HPDE6-E6E7 (cell line): Measurements from ENCODE around the gene PITPNB.
A peak's percentile ranks its signal among the peaks of the same experiment; 100 is the strongest.

Source experiments
- DNase-seq: peaks from one replicate; pipeline ENCODE4 v3.0.0; 2011; ENCODE audit warnings: missing footprints; ENCODE audit errors: extremely low spot score

PITPNB gene

GRCh38 chr22:27832606-27833005, 86.5 kb downstream of the PITPNB start:
- DNase-seq: no peak

DNA sequence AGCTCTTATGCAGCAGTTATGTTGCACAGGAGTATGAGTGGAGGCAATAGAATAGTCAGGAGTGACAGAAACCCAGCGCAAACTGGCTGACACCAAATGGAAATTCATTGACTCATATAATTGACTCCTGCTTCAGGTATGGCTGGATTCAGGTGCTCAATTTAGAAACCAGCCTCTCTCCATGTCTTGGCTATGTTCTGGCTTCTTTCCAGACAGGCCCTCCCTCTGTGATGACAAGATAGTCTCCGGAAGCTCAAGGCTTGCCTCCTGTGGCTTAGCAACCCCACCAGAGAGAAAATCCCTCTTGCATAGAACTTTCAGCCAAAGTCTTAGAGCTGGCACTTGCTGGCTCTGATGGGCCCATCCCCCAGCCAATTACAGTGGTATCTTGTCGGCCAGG, 89.4 kb downstream of the PITPNB start:
- no peak for DNase-seq

- DNase-seq: no peak
These were observed 91.2 kb downstream of the PITPNB start for GRCh38 chr22:27827604-27828587.

- no peak for DNase-seq
These were observed 93.9 kb downstream of the PITPNB start for GRCh38 chr22:27825174-27825573.

GRCh38 chr22:27823221-27823620, 95.8 kb downstream of the PITPNB start:
- DNase-seq: no peak

DNA sequence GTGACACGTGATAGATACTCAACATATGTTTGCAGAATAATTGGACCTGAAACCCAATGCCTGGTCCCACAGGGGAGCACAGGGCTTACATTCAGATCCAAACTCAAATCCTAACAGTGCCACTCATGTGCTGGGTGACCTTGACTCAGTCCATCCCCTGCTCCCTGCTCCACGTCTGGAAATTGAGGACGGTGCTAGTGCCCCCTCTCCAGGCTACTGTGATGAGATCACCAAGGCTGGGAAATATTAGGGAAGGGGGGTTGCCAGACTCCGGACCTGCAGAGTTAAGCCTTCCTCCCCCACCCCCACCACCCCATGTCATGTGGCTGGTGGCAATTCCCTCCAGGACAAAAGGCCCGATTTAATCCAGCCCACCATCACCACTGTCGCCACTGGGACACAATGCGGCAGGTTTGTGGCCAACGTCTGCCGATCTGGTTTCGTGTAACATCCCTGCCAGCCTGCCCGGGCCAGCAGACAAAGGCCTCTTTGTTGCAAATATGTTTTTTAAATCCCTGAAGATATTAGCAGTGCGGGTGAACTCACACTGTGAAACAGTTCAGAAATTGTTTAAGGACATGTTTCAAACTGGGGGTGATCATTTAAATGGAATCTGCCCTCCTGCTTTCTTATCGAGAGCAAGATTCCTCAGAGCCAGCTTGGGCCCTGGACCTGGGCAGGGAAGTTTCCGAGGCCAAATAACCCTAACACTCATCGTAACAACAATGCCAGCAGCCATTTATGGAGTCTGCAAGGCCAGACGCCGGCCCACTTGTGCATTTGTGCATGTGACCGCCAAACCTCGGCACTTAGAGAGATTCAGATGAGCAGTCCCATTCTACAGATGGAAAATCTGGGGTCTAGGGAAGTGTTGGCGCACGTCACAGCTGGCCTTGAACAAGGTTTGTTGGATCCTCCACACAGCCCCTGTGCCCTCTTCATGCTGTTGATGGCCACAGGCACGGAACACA, 97.9 kb downstream of the PITPNB start:
- DNase-seq: no peak

DNA sequence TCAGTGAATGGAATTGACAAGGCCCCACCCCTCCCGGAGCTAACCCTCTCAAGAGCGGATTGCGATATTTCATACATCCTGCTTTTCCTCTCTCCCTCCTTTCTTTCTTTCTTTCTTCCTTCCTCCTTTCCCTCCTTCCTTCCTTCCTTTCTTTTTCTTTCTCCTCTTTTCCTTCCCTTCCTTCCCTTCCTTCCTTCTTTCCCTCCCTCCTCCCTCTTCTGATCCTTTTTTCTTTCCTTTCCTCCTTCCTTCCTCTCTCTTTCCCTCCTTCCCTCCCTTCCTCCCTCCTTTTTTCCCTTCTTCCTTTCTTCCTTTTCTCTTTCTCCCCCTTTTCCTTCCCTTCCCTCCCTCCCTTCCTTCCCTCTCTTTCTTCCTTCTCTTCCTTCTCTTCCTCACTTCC, 102.5 kb downstream of the PITPNB start:
- no peak for DNase-seq

- no peak for DNase-seq
These were observed 103.1 kb downstream of the PITPNB start for GRCh38 chr22:27815826-27816530.

DNA sequence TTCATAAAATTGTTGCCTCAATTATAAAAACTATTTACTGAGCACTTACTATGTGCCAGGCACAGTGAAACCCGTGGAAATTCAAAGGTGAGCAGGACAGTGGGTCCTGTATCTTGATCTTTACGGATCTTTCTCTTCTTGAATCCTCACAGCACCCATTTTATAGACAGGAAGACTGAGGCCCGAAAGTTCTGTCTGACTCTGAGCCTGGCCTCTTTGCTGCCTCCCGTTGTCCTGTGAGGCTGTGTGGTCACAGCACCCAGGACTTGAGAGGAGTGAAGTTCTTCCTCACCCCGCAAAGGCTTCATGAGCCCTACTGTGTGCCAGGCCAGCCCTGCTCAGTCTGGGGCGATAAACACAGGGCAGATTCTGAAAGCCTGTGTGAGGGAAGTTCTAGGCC, 104.1 kb downstream of the PITPNB start:
- DNase-seq: no peak

DNA sequence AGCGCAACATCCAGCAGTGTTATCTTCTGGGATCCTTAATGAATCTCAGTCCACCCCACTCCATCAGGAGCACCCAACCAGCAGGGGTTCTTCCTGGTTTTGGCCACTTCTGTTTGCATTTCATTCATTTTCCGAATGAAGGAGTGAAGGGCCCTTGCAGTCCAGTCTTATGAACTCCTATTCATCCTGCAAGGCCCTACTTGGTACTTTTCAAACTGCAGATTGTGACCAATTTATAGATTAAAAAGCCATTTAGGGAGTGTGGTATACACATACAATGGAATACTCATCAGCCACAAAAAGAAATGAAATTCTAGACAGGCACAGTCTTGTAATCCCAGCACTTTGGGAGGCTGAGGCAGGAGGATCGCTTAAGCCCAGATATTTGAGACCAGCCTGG, 107.3 kb downstream of the PITPNB start:
- no peak for DNase-seq

DNA sequence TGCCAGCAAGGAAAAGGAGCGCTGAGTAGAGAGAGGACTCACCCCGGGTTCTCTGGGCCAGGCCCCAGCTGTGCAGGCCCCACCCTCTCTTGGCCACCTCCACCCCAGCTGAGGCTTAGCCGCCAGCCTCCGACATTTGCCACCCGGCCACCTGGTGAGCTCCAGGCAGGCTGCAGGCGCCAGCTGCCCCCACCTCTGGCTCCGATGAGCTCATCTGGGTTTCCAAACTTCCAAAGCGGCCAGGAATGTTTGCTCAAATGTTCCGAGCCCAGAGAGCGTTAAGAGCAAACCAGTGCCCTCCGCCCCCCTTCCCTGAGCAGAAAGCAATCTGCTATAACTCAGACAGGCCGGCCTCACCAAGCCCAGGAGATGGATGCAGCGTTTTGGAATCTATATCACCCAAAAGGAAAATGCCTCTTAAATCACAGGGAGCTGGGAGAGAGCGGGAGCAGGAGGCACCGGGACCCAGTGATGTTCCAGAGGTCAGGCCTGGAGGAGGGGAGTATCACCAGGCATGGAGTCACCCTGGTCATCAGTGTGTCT, 108.4 kb downstream of the PITPNB start:
- DNase-seq: no peak

- no peak for DNase-seq
These were observed 109.1 kb downstream of the PITPNB start for GRCh38 chr22:27809700-27810608.

GRCh38 chr22:27809226-27809603, 109.8 kb downstream of the PITPNB start:
- no peak for DNase-seq

DNA sequence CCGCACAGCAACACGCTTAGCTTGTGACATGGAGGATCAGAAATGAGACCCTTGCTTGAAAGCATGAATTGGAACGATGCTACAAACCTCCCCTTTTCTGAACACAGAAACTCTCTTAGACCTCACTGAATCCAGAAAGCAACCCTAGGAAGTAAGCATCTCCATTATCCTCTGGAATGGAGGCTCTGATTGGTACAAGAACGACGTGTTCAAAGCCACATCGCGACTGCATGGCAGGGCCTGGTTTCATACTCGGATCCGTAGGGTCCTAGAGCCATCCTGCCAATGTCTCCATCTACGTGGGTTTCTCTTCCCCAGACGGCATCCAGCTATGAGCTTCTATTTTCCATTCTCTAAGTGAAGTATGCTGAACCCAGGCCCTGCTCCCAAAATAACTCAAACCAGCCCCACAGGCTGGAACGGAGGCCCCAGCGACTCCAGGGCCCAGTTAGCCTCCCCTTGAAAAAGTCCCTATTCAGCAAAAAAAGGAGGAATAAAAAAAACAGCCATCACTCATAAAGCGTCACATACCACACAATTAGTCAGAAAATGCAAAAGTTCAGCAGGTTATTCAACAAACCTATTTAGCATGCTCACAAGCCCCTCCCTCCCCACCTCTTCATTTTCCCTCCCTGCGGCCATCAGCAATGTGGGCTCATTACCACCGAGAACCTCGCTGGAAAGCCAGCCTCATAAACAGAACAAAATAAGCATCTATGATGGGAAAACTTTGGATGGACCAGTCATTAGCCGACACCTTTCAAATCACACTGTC, 110.4 kb downstream of the PITPNB start:
- DNase-seq: no peak

GRCh38 chr22:27805841-27806240, 113.2 kb downstream of the PITPNB start:
- DNase-seq: no peak

- peak; percentile 58 for DNase-seq
These were observed 114.4 kb downstream of the PITPNB start for GRCh38 chr22:27804470-27805297.

DNA sequence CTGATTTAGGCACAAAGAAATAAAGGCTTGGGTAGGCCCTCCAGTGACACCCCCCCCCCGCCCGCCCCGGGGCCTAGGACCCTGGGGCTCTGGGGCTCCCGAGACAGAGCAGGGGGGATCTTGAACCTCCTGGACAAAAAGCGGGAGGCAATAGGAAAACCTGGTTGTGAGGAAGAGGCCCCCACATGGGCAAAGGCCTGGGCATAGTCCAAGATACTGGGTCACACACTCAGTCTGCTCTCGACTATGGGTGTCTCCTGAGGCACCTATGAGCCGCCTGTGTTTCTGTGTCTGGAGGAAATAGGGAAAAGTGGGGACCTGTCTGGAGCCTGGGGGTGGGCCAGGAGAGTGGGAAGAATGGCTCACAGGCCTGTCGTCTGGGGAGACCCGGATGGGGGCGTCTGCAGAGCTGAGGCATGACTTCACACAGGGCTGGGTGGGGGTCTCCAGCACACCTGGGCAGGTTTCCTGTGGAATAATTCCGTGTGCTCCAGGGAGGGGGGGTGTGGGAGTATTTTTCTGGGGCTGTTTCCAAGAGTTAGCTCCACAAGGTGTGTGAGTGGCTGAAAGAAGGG, 115.1 kb downstream of the PITPNB start:
- no peak for DNase-seq

GRCh38 chr22:27802346-27803073, 116.5 kb downstream of the PITPNB start:
- DNase-seq: no peak
